K562 (cell line): ENCODE results near the gene PNPLA4. TPM values are rescaled to one million over a fixed set of nuclear protein-coding genes. Genes with fewer than 3 reads are reported as not detected.
A peak's percentile ranks its signal among the peaks of the same experiment; 100 is the strongest.

Experiments used
- CREB1 ChIP-seq, 2 experiments: sonication (generic) in 1 of 2; formaldehyde crosslinking in 1 of 2; IDR thresholded peaks; 2 replicates each; pipeline versions ENCODE4 v1.6.1 to v1.8.0; 2012 to 2022; ENCODE audit warnings: inconsistent platforms in 1 of 2, mild to moderate bottlenecking in 1 of 2, missing genetic modification reagents in 1 of 2, moderate library complexity in 1 of 2
- E2F1 ChIP-seq: sonication (generic); formaldehyde crosslinking; IDR thresholded peaks from 2 replicates; pipeline ENCODE4 v1.8.1; 2023; ENCODE audit warnings: mild to moderate bottlenecking, missing genetic modification reagents, moderate library complexity
- FOXM1 ChIP-seq, 2 experiments: fragments of 450-650 bp in 1 of 2; sonication (generic) in 1 of 2; formaldehyde crosslinking in 1 of 2; IDR thresholded peaks; 2 replicates each; pipeline versions ENCODE4 v1.6.1 to v1.9.0; 2017 to 2022; ENCODE audit warnings: low read depth in 2 of 2, mild to moderate bottlenecking in 2 of 2, missing genetic modification reagents in 1 of 2, moderate library complexity in 1 of 2
- GATAD2A ChIP-seq: fragments of 450-650 bp; IDR thresholded peaks from 2 replicates; pipeline ENCODE4 v1.6.1; 2017
- HNRNPLL ChIP-seq: fragments of 200-400 bp; formaldehyde crosslinking; IDR thresholded peaks from 2 replicates; pipeline ENCODE4 v1.6.1; 2017; ENCODE audit warnings: low read length, low read depth, mild to moderate bottlenecking; ENCODE audit not compliant: poor library complexity, severe bottlenecking
- MBD2 ChIP-seq: sonication (generic); IDR thresholded peaks from 2 replicates; pipeline ENCODE4 v1.6.1; 2016; ENCODE audit warnings: low read depth, borderline replicate concordance
- MCM2 ChIP-seq: fragments of 450-650 bp; IDR thresholded peaks from 2 replicates; pipeline ENCODE4 v1.6.1; 2017; ENCODE audit warnings: low read depth, mild to moderate bottlenecking
- NR2C2 ChIP-seq, 2 experiments: fragments of 200-800 bp in 1 of 2; sonication (Bioruptor generic) in 1 of 2; sonication (generic) in 1 of 2; formaldehyde crosslinking in 1 of 2; IDR thresholded peaks; 2 replicates each; pipeline versions ENCODE4 v1.6.1 to v1.8.0; 2016 to 2022; ENCODE audit warnings: mild to moderate bottlenecking in 1 of 2, missing compliant biosample characterization in 1 of 2, missing genetic modification characterization in 1 of 2, missing genetic modification reagents in 1 of 2
- PKNOX1 ChIP-seq: fragments of 450-650 bp; IDR thresholded peaks from 2 replicates; pipeline ENCODE4 v1.6.1; 2016
- POLR2B ChIP-seq: fragments of 450-650 bp; IDR thresholded peaks from 2 replicates; pipeline ENCODE4 v1.6.1; 2018; ENCODE audit warnings: low read depth; ENCODE audit not compliant: partially characterized antibody
- PRDM10 ChIP-seq: fragments of 450-650 bp; IDR thresholded peaks from 2 replicates; pipeline ENCODE4 v1.6.1; 2018; ENCODE audit not compliant: partially characterized antibody
- TAF1 ChIP-seq: IDR thresholded peaks from 2 replicates; pipeline ENCODE4 v1.6.1; 2011; ENCODE audit warnings: mild to moderate bottlenecking, low read length, moderate library complexity; ENCODE audit not compliant: insufficient read depth, control insufficient read depth, severe bottlenecking; ENCODE audit errors: extremely low read depth
- TAF7 ChIP-seq: fragments of 450-650 bp; IDR thresholded peaks from 2 replicates; pipeline ENCODE4 v1.6.1; 2016; ENCODE audit warnings: missing genetic modification characterization, missing compliant biosample characterization
- TAF9B ChIP-seq: fragments of 450-650 bp; IDR thresholded peaks from 2 replicates; pipeline ENCODE4 v1.6.1; 2018; ENCODE audit warnings: mild to moderate bottlenecking; ENCODE audit not compliant: partially characterized antibody
- TBP ChIP-seq: optimal IDR thresholded peaks from 2 replicates; pipeline ENCODE3; 2011; ENCODE audit warnings: low read depth, low read length, improper control_type of control experiment
- ZNF766 ChIP-seq: fragments of 200-800 bp; sonication (Bioruptor generic); conservative IDR thresholded peaks from 2 replicates; pipeline ENCODE4 v1.6.1; 2016; ENCODE audit warnings: missing genetic modification characterization, missing compliant biosample characterization
- ZNF830 ChIP-seq: fragments of 250-450 bp; sonication (Bioruptor Pico); IDR thresholded peaks from 2 replicates; pipeline ENCODE4 v1.5.0; 2021; ENCODE audit warnings: mild to moderate bottlenecking
- polyA plus RNA-seq, 8 experiments: library from polyadenylated mRNA; depleted of rRNA in 4 of 8; stranded (reverse) in 5 of 8; unstranded in 3 of 8; fragments of >200 nt; fragmentation: Nextera tagmentation in 2 of 8; fragmentation: Illumina TruSeq in 1 of 8; extraction: Ambion mirVana in 2 of 8; extraction: Trizol in 1 of 8; gene quantifications; 2 replicates each; pipeline versions ENCODE4 v1.2.1 to v1.2.3, GENCODE V29; 2011 to 2014; ENCODE audit warnings: inconsistent platforms in 1 of 8, missing spikeins in 1 of 8
- total RNA-seq, 7 experiments: library from RNA; depleted of rRNA in 6 of 7; stranded (reverse); fragments of >200 nt in 6 of 7; fragmentation: Illumina TruSeq in 2 of 7; extraction: Trizol in 2 of 7; gene quantifications; 2 replicates each; pipeline versions ENCODE4 v1.2.1 to v1.2.3, GENCODE V29; 2011 to 2021; ENCODE audit warnings: low replicate concordance in 1 of 7
- TF ChIP-seq, protein P1 (sequence below): fragments of 250-450 bp; sonication (Bioruptor Pico); IDR thresholded peaks from 2 replicates; pipeline ENCODE4 v1.8.0; 2022; ENCODE audit warnings: inconsistent platforms, mild to moderate bottlenecking, moderate library complexity, borderline replicate concordance

Gene PNPLA4
- total and polyA plus RNA-seq, 9 of the 15 experiments (the other 6 are each of a cell fraction or from before 2014, with no cell fraction given), result 20.7 to 61.1 (median 32.7) TPM

- TF ChIP-seq TAF7 (tag) (peak; percentile 24; the same call in 1 of the 2 replicates), MCM2 (no peak), ZNF830 (CRISPR knock-in tag) (no peak), PKNOX1 (peak; percentile 95), TBP (peak; percentile 80), E2F1 (CRISPR knock-in tag) (no peak), POLR2B (peak; percentile 59), ZNF766 (CRISPR knock-in tag) (peak; percentile 78), HNRNPLL (peak; percentile 56), PRDM10 (peak; percentile 44), MBD2 (0 out of 2 replicates have a peak, but pooled peaks have one; percentile 31), CREB1 (IDR thresholded peaks at IDR 0.05) (peak; percentile 90), CREB1 (CRISPR knock-in tag; IDR thresholded peaks at IDR 0.05) (peak; percentile 90), NR2C2 (CRISPR knock-in tag; IDR thresholded peaks at IDR 0.05) (peak; percentile 97), NR2C2 (tag; IDR thresholded peaks at IDR 0.05) (peak; percentile 99), FOXM1 (IDR thresholded peaks at IDR 0.05; ENCODE audit: low read depth) (peak; percentile 27; the same call in 1 of the 2 replicates), FOXM1 (CRISPR knock-in tag; IDR thresholded peaks at IDR 0.05; ENCODE audit: low read depth) (no peak), TAF1 (peak; percentile 61), GATAD2A (no peak), TAF9B (peak; percentile 64)
- TF ChIP-seq, protein P1, sequence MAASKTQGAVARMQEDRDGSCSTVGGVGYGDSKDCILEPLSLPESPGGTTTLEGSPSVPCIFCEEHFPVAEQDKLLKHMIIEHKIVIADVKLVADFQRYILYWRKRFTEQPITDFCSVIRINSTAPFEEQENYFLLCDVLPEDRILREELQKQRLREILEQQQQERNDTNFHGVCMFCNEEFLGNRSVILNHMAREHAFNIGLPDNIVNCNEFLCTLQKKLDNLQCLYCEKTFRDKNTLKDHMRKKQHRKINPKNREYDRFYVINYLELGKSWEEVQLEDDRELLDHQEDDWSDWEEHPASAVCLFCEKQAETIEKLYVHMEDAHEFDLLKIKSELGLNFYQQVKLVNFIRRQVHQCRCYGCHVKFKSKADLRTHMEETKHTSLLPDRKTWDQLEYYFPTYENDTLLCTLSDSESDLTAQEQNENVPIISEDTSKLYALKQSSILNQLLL (CRISPR knock-in tag), result no peak
These were observed at the start of gene PNPLA4 (continued) for GRCh38 chrX:7927259-7928167.
